ENCODE measurements around the gene CD300H. TPM values are rescaled to one million over a fixed set of nuclear protein-coding genes. Genes with fewer than 3 reads are reported as not detected.

The CD300H gene
- total RNA-seq, 2 experiments from 2014 or later, result not detected

- no peak overlapping the region for H3K27ac Mint-ChIP-seq
- no peaks in the 10 kb centered on the region for H3K9me3 Mint-ChIP-seq
- DNase-seq, result no peak
- H3K36me3 Mint-ChIP-seq (ENCODE audit: low read depth), result no peaks in the 10 kb centered on the region
- H3K4me3 Mint-ChIP-seq, result no peak overlapping the region
- POLR2A ChIA-PET, result no interaction called here
- peaks cover 15% of the 10 kb centered on the region for H3K27me3 Mint-ChIP-seq
- peaks cover 44% of the 10 kb centered on the region for H3K4me1 Mint-ChIP-seq
- CTCF ChIA-PET, result no interaction called here
Observed at GRCh38 chr17:74543406-74543805, 23.9 kb downstream of the CD300H start.

- Mint-ChIP-seq H3K36me3 (ENCODE audit: low read depth) (no peaks in the 10 kb centered on the region), H3K27ac (no peak overlapping the region), H3K4me3 (no peak overlapping the region), H3K27me3 (peaks cover 19% of the 10 kb centered on the region), H3K9me3 (no peaks in the 10 kb centered on the region), H3K4me1 (peaks cover 38% of the 10 kb centered on the region)
- DNase-seq, result no peak
- ChIA-PET CTCF (no interaction called here), POLR2A (no interaction called here)
Observed at GRCh38 chr17:74542727-74543383, 24.5 kb downstream of the CD300H start.

GRCh38 chr17:74542166-74542565 lies 25.1 kb downstream of the CD300H start:
- ChIA-PET CTCF (no interaction called here), POLR2A (no interaction called here)
- DNase-seq, result no peak
- Mint-ChIP-seq H3K9me3 (no peaks in the 10 kb centered on the region), H3K27me3 (peaks cover 21% of the 10 kb centered on the region), H3K4me1 (peaks cover 31% of the 10 kb centered on the region), H3K36me3 (ENCODE audit: low read depth) (no peaks in the 10 kb centered on the region), H3K27ac (no peak overlapping the region), H3K4me3 (no peak overlapping the region)

- Mint-ChIP-seq H3K4me1 (peaks cover 24% of the 10 kb centered on the region), H3K36me3 (ENCODE audit: low read depth) (no peaks in the 10 kb centered on the region), H3K27ac (no peak overlapping the region), H3K9me3 (no peaks in the 10 kb centered on the region), H3K27me3 (peaks cover 28% of the 10 kb centered on the region), H3K4me3 (no peak overlapping the region)
- DNase-seq, result no peak
- ChIA-PET POLR2A (no interaction called here), CTCF (no interaction called here)
Observed at GRCh38 chr17:74541176-74542111, 25.9 kb downstream of the CD300H start.

GRCh38 chr17:74539281-74539820 lies 28.0 kb downstream of the CD300H start:
- no peak for DNase-seq
- no peaks in the 10 kb centered on the region for H3K9me3 Mint-ChIP-seq
- no peak overlapping the region for H3K4me3 Mint-ChIP-seq
- no peak overlapping the region for H3K27ac Mint-ChIP-seq
- CTCF ChIA-PET, result no interaction called here
- peaks cover 5% of the 10 kb centered on the region for H3K4me1 Mint-ChIP-seq
- H3K36me3 Mint-ChIP-seq (ENCODE audit: low read depth), result no peaks in the 10 kb centered on the region
- peaks cover 40% of the 10 kb centered on the region for H3K27me3 Mint-ChIP-seq
- POLR2A ChIA-PET, result no interaction called here

- peaks cover 3% of the 10 kb centered on the region for H3K4me1 Mint-ChIP-seq
- DNase-seq, result no peak
- no peaks in the 10 kb centered on the region for H3K36me3 Mint-ChIP-seq (ENCODE audit: low read depth)
- ChIA-PET CTCF (no interaction called here), POLR2A (no interaction called here)
- H3K9me3 Mint-ChIP-seq, result no peaks in the 10 kb centered on the region
- no peak overlapping the region for H3K4me3 Mint-ChIP-seq
- peaks cover 58% of the 10 kb centered on the region for H3K27me3 Mint-ChIP-seq
- no peak overlapping the region for H3K27ac Mint-ChIP-seq
Observed at GRCh38 chr17:74536890-74537289, 30.4 kb downstream of the CD300H start.

- Mint-ChIP-seq H3K36me3 (ENCODE audit: low read depth) (no peaks in the 10 kb centered on the region), H3K27ac (no peak overlapping the region), H3K9me3 (no peaks in the 10 kb centered on the region), H3K4me1 (peaks cover 3% of the 10 kb centered on the region), H3K4me3 (no peak overlapping the region), H3K27me3 (peaks cover 78% of the 10 kb centered on the region)
- POLR2A ChIA-PET, result no interaction called here
- CTCF ChIA-PET, result interaction anchor here (1.1 to 2.7 kb wide), 3 partner anchors 71 to 152 kb away, joined by 5 to 7 read pairs (median 7); no protein-coding TSS in a partner anchor
- DNase-seq, result peak; percentile 9
Observed at GRCh38 chr17:74532115-74532514, 35.2 kb downstream of the CD300H start.

GRCh38 chr17:74531231-74531761 lies 36.0 kb downstream of the CD300H start, which contains the start of gene CD300LB:
TSS of gene CD300LB (minus strand) at chr17:74531475. CDS start at chr17:74531350, 125 bp downstream.
- ChIA-PET CTCF (interaction anchor here (1.0 to 2.7 kb wide), 2 partner anchors 71 to 170 kb away, joined by 3 to 7 read pairs; no protein-coding TSS in a partner anchor), POLR2A (interaction anchor here (1.4 kb wide), 1 partner anchor 14 kb away, joined by 3 read pairs; the partner anchor contains the start of gene CD300C)
- peaks cover 3% of the 10 kb centered on the region for H3K4me1 Mint-ChIP-seq
- no peak within 1 kb of the TSS for H3K27ac Mint-ChIP-seq
- no peaks in the 10 kb centered on the region for H3K36me3 Mint-ChIP-seq (ENCODE audit: low read depth)
- peaks cover 73% of the 10 kb centered on the region for H3K27me3 Mint-ChIP-seq
- DNase-seq, result peak; percentile 4
- H3K9me3 Mint-ChIP-seq, result no peaks in the 10 kb centered on the region
- no peak within 1 kb of the TSS for H3K4me3 Mint-ChIP-seq

GRCh38 chr17:74530831-74531150 lies 36.5 kb downstream of the CD300H start:
- H3K9me3 Mint-ChIP-seq, result no peaks in the 10 kb centered on the region
- ChIA-PET CTCF (interaction anchor here (1.0 to 2.7 kb wide), 2 partner anchors 72 to 170 kb away, joined by 3 to 7 read pairs; no protein-coding TSS in a partner anchor), POLR2A (interaction anchor here (1.4 kb wide), 1 partner anchor 15 kb away, joined by 3 read pairs; the partner anchor contains the start of gene CD300C)
- peaks cover 70% of the 10 kb centered on the region for H3K27me3 Mint-ChIP-seq
- H3K36me3 Mint-ChIP-seq (ENCODE audit: low read depth), result no peaks in the 10 kb centered on the region
- peak; percentile 4 for DNase-seq
- peaks cover 3% of the 10 kb centered on the region for H3K4me1 Mint-ChIP-seq
- H3K4me3 Mint-ChIP-seq, result no peak overlapping the region
- no peak overlapping the region for H3K27ac Mint-ChIP-seq

- ChIA-PET CTCF (no interaction called here), POLR2A (interaction anchor here (1.1 kb wide), 1 partner anchor 27 kb away, joined by 3 read pairs; no protein-coding TSS in a partner anchor)
- Mint-ChIP-seq H3K27me3 (peaks cover 68% of the 10 kb centered on the region), H3K36me3 (ENCODE audit: low read depth) (no peaks in the 10 kb centered on the region), H3K27ac (no peak overlapping the region), H3K4me3 (no peak overlapping the region), H3K9me3 (no peaks in the 10 kb centered on the region), H3K4me1 (peaks cover 3% of the 10 kb centered on the region)
- DNase-seq, result peak; percentile 3
Observed at GRCh38 chr17:74529243-74529642, 38.1 kb downstream of the CD300H start.

- POLR2A ChIA-PET, result interaction anchor here (1.1 kb wide), 1 partner anchor 26 kb away, joined by 3 read pairs; no protein-coding TSS in a partner anchor
Observed at GRCh38 chr17:74528491-74529199, 38.7 kb downstream of the CD300H start.

GRCh38 chr17:74527756-74528155 lies 39.6 kb downstream of the CD300H start:
- no peaks in the 10 kb centered on the region for H3K36me3 Mint-ChIP-seq (ENCODE audit: low read depth)
- H3K27me3 Mint-ChIP-seq, result peaks cover 57% of the 10 kb centered on the region
- CTCF ChIA-PET, result no interaction called here
- H3K9me3 Mint-ChIP-seq, result no peaks in the 10 kb centered on the region
- POLR2A ChIA-PET, result no interaction called here
- no peak for DNase-seq
- H3K4me1 Mint-ChIP-seq, result peaks cover 2% of the 10 kb centered on the region
- H3K27ac Mint-ChIP-seq, result no peak overlapping the region
- H3K4me3 Mint-ChIP-seq, result no peak overlapping the region

More at GRCh38 chr17:74528491-74529199, 38.7 kb downstream of the CD300H start:
- no peak overlapping the region for H3K27ac Mint-ChIP-seq
- H3K9me3 Mint-ChIP-seq, result no peaks in the 10 kb centered on the region
- H3K4me1 Mint-ChIP-seq, result peaks cover 3% of the 10 kb centered on the region
- CTCF ChIA-PET, result interaction anchor here (0.7 kb wide), 1 partner anchor 159 kb away, joined by 3 read pairs; no protein-coding TSS in a partner anchor
- no peak overlapping the region for H3K4me3 Mint-ChIP-seq
- no peak for DNase-seq
- H3K27me3 Mint-ChIP-seq, result peaks cover 64% of the 10 kb centered on the region
- no peaks in the 10 kb centered on the region for H3K36me3 Mint-ChIP-seq (ENCODE audit: low read depth)

All from activated CD4-positive, alpha-beta memory T cell treated with anti-CD3 and anti-CD28 coated beads, Interleukin-2, amount 10 ng/mL, durations not matched to agents 7 days and 5 days (primary cell).